NCI-H69 (cell line): Measurements from ENCODE around the gene ADGRD1.

Source experiments
- DNase-seq: peaks from one replicate; lab custom pipeline; 2025; lab: John Stamatoyannopoulos, UW

ADGRD1 gene

DNA sequence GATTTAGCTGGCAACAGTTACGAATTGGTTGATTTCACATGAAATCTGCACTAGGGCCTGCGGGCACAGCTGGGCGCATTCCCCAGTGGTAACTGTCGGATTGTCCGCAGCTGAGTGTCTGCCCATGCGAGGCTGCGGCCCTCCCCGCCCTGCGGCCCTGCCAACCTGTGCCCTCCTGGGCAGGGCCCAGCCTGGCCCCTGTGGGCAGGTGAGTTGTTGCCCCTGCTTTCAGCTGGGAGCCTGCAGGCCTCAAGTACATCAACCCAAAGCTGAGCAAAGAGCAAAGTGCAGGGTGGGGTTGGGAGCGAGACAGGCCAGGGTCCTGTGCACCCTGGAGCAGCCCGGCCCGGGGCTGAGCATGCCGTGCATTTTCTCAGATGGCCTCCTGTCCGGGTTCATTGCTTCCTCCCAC is 89.1 kb downstream of the ADGRD1 start:
- no peak for DNase-seq

DNA sequence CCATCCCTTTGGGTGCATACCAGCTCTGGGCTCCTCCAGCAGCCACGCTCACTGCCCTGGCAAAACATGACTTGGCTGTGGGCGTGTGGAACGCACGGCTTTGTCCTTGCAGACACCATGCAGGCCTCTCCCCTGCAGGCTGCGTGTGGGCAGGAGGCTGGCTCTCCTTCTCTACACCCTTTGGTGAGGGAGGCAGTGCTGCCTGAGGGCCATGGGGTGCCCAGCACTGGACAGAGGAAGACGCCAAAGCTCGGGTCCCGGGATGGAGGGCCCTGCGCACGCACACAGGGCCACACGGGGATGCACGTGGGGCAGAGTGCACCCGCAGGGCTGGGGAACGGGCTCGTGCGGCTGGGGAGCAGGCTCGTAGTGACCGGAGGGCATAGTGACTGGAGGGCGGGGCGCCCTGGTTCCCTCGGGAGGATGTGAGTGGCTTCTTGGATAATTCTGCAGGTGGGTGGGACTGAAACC is 89.7 kb downstream of the ADGRD1 start:
- no peak for DNase-seq

DNA sequence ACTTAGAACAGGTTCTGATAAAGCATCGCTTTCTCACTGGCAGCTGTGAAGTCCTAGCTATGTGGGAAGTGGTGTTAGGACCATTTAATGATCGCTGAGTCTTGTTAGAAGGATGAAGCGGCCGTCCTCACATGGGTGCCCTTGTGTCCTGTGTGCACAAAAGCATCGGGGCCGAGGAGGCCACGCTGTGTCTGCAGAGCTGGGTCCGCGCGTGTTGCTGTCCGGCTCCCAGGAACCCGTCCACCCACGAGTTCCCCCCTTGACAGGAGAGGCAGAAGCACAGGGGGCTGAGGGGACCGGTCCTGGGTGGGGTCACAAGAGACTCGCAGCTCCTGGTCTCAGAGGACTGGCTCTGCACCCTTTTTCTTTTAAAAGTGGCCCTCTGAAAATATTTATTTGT is 90.4 kb downstream of the ADGRD1 start:
- DNase-seq = no peak

DNA sequence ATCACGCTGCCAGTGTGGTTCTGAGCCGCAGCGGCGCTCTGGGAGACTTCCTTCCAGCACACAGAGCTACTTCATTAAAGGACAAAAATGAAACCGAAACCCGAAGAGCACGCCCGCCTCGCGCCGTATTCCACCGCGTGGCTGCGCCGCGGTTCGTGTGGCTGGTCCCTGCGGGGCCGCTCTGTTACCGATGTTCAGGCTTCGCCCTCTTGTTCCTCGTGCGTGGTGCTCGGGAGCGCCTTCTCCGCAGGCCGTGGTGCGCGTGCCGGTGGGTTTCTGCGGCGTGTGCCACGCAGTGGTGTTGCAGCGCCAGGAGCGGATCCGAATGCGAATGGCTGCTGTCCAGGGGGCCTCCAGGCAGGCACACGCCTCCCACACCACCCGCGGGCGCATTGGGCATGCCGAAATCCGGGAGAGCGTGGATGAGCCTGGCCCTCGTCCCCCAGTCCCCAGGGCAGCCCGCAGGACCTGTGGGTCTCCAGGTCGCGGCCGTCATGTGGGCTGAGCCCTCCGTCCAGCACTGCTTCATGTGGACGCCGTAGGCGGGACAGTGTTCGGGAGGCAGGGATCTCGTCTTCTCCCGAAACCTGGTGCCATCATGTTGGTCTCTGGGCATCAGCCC is 91.2 kb downstream of the ADGRD1 start:
- DNase-seq = peak; percentile 38

DNA sequence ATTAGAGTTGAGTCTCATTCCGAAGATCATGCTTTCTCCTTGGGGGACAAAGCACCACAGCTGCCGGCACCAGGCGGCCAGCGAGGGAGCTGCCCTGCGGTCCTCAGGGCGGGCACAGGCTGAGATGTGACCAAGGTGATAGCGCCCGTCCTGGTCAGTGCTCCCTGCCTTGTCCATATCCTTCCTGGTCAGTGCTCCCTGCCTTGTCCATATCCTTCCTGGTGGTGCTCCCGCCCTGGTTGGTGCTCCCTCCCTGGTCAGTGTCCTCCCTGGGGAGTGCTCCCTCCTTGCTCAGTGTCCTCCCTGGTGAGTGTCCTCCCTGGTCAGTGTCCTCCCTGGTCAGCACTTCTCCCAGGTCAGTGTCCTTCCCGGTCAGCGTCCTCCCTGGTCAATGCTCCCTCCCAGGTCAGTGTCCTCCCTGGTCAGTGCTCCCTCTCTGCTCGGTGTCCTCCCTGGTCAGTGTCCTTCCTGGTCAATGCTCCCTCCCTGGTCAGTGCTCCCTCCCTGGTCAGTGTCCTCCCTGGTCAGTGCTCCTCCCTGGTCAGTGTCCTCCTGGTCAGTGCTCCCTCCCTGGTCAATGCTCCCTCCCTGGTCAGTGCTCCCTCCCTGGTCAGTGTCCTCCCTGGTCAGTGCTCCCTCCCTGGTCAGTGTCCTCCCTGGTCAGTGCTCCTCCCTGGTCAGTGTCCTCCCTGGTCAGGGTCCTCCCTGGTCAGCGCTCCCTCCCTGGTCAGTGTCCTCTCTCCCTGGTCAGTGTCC is 92.2 kb downstream of the ADGRD1 start:
- DNase-seq = no peak

DNA sequence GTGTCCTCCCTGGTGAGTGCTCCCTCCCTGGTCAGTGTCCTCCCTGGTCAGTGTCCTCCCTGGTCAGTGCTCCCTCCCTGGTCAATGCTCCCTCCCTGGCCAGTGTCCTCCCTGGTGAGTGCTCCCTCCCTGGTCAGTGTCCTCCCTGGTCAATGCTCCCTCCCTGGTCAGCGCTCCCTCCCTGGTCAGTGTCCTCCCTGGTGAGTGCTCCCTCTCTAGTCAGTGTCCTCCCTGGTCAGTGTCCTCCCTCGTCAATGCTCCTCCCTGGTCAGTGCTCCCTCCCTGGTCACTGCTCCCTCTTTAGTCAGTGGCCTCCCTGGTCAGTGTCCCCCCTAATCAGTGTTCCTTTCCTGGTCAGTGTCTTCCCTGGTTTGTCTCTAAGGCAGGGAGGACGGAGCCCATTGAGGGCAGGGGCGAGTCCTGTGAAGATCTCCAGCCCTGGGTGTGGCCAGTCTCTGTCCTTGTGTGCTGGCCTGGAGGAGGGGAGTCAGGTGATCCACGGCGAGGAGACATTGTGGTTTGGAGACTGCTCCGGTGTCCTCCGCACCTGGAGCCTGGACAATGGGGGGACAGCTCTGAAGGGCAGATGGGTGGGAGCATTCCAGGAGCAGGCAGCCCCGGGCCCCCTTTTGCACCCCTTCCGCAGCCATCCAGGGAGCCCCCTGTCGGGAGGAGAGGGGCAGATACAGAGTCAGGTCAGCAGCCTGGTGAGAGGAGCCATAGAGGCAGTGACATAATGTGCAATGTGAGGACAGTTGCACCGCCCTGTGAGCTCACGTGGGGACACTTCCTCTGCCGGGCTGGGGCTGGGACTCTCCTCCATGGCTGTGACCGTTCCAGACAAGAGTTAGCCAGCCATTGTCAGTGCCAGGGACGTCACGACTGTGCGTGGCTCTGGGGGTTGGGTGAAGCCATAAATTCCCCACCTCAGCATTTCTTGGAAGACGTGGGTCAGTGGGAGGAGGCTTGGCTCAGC is 93.4 kb downstream of the ADGRD1 start:
- DNase-seq = no peak

DNA sequence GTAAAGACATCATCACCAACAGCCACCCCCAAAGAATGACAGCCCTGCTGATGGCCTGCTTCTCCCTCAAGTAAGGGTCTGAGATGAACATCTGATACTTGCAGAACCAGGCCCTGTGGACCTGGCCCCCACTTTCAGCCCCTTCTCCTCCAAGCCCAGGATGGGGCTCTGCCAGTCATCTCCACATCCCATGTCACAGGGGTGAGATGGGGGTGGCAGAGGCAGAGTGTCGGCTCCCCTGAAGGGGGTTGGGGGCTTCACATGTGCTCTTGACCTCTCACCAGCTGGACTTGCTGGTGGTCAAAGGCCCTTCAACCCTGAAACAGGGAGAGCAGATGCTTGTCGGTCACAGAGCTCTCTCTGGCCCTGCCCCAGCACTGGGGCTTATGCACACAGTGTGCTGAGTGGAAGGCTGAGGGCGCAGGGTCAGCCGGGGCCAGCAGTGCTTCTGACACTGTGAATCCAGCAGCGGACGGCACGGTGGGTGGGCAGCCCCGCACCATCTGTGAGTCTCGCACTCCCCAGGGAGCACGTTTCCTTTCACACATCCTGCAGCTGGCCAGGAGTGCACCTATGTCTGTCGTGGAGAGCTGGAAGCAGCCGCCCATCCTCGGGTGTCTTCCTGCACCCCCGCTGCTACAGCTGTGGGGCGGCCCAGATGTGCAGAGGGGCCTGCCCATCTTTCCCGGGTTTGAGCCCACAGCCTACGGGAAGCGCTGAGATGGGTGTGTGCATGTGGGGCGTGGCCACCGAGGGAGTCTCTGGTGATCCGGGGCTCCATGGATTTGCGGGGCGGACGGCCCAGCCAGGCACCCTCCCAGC is 94.3 kb downstream of the ADGRD1 start:
- DNase-seq = peak; percentile 7

DNA sequence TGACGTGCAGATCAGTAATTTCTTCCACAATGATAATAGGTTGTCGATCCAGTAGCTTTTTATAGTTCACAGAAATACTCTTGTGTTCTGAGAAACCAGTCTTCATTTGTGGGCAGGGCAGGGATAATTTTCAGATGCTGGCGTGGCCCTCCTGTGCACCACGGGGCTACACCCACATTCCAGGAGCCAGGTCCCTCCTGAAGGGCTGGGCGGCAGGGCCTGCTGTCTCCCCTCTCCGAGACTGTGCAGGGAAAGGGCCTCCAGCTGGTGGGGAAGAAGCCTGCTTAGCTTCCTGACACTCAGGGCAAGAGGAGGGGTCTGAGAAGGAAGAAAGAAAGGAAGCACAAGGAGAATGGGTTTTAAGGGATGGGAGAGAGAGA is 94.9 kb downstream of the ADGRD1 start:
- DNase-seq = no peak

DNA sequence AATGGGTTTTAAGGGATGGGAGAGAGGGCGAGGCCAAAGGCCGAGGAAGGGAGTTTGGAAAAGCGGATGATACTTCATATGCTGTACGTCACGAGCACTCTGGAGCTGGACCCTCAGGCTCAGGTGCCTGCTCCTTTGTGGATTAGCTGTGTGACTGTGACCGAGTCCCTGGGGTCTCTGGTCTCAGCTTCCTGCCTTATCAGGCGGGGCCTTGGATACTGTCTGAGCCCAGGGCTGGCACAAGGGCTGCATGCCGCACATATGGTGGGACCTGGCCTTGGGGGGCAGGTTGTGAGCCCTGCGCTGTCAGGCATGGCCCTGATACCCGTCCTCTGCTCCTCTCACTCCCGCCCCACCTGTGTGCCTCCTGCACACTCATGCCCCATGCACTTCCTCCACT is 95.3 kb downstream of the ADGRD1 start:
- DNase-seq = no peak

DNA sequence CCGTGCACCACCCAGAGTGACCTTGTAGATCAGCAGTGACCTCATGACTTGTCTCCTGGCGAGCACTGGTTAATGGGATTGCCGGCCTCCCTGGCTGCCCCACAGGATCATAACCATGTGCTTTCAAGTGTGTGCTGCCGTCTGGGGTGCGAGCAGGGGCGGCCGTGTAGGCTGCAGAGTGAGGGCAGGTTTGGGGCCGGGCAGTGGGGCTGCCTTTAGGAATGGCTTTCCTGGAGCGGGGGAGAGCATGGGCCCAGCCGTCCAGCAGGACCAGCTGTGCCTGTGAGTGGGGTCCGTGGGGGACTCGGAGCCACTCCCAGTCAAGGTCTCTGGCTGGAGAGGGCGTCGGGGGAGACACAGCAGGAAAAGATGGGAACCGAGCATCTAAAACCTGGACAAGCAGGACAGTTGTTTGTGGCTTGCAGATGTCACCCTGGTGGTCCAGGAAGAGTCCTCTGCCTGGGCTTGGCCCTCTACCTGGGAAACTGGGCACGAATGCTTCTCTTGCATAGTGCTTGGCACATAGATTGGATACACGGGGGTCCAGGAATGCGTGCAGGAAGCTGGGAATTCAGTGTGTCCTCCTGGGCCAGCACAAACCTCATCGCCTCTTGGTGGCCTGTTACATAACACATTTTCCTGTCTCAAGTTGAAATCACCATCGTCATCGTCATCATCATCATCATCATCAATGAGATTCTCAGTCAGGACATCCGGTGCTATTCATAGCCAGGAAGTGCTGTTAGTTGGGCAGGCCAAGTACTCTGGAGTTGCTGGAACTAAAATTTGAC is 96.0 kb downstream of the ADGRD1 start:
- DNase-seq = no peak

DNA sequence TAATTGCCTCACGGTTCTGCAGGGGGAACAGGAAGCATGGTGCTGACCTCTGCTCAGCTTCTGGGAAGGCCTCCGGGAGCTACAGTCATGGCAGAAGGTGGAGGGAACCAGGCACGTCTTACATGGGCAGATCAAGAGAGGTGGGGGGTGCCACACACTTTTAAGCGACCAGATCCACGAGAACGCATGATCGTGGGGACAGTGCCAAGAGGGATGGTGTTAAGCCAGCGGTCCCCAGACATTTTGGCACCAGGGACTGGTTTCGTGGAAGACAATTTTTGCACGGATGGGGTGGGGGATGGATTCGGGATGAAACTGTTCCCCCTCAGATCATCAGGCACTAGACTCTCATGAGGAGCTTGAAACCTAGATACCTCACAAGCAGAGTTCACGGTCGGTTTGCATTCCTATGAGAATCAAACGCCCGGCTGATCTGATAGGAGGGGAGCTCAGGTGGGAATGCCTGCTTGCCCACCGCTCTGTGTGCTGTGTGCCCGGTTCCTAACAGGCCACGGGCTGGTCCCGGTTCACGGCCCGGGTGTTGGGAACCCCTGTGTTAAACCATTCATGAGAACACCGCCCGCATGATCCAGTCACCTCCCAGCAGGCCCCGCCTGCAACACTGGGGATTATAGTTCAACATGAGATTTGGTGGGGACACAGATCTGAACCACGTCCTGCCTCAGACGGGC is 96.9 kb downstream of the ADGRD1 start:
- no peak for DNase-seq

DNA sequence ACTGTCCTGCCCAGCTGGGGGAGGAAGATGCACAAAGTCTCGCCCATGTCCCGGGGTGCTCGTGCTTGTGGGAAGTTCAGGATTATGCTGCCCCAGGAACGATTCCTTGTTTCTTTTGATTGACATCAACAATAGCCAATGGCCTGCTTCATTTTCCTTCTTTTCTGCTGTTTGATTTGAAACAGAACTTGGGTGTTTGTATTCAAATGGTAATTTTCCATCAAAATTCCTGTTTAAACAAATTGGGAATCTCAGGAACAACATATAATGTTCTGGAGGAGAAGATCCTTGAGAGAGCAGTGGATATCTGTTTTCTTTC is 97.4 kb downstream of the ADGRD1 start:
- no peak for DNase-seq

DNA sequence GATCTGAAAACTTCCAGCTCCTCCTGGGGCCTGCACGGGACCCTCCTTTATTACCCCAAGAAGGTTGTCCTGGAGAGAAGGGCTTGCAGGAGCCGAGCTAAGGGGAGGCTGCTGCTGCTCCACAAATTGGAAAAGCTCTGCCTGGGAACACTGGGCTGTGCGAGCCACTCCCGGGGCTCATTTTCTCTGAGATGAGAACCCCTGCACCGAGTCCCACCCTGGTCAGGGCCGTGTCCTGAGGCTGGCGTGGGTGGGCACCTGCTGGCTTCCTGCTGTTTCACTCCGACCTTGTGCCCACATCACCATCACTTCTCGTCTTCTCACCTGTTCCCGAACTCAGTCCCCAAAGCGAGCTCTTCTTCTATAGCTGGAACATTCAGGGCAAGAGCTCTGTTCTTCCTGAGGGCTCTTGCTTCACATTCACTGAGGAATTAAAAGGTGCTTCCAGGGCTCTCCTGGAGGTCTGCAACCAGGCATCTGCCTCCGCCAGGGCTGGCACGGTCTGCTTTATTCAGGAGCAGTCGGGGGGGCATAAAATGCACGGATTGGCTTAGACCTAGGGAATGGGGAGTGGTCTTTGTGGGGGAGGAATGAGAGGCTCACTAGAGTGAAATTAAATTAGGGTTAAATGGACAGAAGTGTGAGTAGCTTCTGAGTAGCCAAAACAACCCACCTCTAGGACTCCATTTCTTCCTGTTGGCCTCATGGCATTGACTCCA is 98.5 kb downstream of the ADGRD1 start:
- no peak for DNase-seq

DNA sequence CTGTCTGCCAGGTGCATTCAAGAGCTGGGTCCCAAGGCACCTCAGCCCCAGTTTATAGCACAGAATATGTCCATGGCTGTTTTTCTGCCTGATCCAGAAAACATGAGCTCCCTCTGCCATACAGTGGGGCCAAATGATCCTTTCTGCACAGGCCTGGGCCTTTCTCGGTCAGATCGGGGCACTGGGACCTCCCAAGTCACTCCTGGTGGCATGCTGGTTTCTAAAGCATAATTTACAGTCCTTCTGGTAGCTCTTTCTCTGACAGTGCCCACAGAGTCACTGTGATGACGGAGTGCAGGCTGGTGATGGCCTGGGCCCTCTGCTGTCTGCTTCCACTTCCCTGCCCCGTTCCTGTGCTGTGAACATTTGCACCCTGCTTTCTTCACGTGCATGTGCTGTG is 99.2 kb downstream of the ADGRD1 start:
- no peak for DNase-seq

DNA sequence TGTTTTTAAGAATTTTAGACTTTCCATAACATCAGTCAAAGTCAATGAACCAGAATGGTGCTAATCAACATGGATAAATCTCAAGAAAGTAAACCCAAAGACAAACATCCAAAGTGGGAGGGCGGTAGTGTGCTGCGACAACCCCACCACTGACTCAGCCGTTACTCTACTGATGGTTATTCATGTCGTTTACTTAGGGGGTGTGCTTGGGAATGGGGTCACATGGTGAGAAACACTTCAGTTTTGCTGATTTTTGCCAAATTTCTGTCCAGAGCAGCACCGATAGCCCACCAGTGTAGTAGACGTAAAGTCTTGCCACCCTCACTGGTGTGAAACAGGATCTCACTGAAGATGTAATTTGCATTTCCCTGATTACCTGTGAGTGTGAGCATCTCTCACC is 99.9 kb downstream of the ADGRD1 start:
- DNase-seq = no peak

DNA sequence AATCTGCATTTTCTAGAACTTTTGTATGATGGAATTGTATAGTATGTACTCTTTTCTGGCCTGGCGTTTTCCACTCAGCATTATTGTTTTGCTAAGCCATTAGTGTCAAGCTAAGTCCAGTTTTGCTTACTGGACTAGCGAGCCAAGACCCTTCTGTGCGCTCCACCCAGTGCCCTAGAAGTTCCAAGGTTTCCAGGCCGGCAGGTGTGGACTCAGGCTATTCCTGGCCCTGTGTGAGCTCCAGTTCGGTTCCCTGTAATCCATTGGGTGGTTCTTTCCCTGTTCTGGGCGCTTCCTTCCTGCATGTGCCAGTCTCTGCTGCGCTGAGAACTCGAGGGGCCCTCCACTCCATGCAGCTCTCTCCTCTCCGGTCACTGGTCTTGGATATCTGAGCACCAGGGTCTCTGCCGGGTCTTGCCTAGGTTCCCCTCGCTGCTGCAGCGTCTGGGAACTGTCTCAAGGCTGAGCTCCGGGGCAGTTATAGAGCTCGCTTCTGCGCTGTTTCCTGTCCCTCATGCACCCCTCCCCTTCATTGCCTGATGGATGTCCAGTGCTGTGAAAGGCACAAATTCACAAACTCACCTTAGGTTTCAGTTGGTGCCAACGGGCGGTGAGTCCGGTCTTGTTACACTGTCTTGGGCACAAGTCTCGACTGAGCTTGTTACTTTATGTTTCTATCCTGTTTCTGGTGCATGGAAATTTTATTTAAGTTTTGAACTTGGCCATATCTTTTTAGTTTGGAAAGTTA is 100.8 kb downstream of the ADGRD1 start:
- DNase-seq = no peak

DNA sequence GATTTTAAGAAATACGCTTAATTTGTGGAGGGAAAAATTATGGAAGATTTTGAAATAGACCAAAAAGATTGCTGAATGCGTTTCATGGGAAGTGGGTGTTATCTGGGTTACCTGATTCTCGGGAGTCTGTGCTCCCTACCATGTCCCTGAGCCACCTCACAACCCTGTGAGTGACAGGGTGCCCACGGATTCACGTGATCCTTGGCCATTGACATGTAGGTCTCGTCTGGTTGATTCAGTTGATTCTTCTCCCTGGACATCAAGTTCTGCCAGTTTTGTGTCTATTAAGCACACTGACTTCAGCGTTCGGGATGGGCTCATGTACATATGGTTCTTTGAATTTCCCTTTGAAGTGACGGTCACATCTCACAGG is 101.4 kb downstream of the ADGRD1 start:
- no peak for DNase-seq

DNA sequence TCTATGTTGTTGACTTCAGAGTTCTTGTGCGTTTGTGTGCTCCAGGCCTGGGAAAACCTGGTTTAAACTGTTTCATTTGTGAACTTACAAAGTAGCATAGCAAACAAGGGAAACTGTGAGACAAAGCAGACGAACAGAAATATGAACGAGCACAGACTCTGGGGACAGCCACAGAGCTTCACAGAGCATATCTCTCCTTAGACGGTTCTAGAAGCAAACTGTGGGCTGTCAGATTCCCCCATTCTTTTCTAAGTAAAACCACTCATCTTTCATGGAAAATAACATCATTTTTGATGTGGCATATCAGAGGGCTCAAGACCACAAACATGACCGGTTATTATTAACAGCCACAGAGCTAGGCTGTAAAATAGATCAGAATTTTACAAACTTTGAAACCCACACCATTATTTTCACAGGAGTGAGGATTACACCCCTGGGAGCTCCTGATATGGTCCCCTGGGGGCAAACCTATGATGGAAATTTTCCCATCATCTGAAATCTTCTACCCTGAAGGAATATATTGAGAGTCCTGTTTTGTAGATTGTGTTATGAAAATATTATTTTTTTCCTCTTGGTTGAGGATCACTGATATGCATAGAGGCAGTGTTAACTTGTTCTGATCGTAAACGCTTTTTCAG is 102.0 kb downstream of the ADGRD1 start:
- DNase-seq = no peak

DNA sequence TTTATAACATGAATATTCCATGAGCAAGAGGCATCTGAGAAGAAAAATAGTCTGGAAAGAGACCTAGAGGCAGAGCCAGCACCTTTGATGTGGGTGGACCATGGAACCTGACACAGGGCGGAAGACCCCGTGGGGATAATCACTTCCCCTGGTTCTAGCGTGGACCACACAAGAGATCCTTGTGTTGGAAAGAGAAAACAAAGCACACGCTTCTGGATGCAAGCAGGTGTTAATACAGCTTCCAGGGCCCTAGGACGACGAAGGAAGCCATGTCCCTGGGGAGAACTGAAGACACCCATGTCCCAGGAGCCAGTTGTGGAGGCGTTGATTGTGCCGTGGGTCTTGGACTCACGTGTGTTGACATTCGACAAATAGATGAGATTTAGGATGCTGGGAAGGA is 102.9 kb downstream of the ADGRD1 start:
- DNase-seq = peak; percentile 15
